NB4 (cell line): ENCODE measurements around the gene KIF18B.

Experiments used
- MYC ChIP-seq: IDR thresholded peaks from 2 replicates; pipeline ENCODE4 v1.6.1; 2011; ENCODE audit warnings: low read depth, low read length
- POLR2A ChIP-seq: IDR thresholded peaks from 2 replicates; pipeline ENCODE4 v1.6.1; 2011; ENCODE audit warnings: mild to moderate bottlenecking; ENCODE audit not compliant: insufficient read length; ENCODE audit errors: extremely low read depth
- TF ChIP-seq, protein P1 (sequence below): IDR thresholded peaks from one replicate; pipeline ENCODE4 v1.5.1; 2012; ENCODE audit warnings: low read depth, low read length
- TF ChIP-seq, protein P2 (sequence below): IDR thresholded peaks from 2 replicates; pipeline ENCODE4 v1.6.1; 2011; ENCODE audit warnings: low read depth, low read length

DNA sequence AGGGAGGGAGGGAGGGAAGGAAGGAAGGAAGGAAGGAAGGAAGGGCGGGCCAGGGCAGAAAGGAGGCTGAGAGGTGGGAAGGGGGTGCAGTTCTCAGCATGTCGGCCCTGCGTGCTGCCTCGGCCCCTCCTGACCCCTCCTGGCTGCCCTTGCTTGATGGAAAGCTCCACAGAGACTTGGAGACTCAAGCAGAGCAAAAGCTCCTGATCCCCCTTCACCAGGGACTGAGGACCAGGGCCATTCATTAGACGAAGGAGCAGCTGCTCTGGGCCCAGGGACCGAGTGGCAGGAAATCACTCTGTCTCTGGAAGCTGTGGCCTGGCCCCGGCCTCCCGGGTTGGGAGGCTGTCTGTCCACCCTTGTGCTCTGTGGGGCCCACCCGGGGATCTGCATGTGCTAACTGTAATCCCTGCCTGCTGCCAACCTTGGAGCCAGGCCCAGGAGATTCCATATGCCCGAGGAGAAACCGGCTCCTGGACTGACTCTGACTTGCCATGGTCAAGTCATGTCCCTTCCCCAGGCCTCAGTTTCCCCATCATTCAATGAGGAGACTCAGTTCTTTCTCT, 47.9 kb upstream of the KIF18B start:
- TF ChIP-seq, protein P1, sequence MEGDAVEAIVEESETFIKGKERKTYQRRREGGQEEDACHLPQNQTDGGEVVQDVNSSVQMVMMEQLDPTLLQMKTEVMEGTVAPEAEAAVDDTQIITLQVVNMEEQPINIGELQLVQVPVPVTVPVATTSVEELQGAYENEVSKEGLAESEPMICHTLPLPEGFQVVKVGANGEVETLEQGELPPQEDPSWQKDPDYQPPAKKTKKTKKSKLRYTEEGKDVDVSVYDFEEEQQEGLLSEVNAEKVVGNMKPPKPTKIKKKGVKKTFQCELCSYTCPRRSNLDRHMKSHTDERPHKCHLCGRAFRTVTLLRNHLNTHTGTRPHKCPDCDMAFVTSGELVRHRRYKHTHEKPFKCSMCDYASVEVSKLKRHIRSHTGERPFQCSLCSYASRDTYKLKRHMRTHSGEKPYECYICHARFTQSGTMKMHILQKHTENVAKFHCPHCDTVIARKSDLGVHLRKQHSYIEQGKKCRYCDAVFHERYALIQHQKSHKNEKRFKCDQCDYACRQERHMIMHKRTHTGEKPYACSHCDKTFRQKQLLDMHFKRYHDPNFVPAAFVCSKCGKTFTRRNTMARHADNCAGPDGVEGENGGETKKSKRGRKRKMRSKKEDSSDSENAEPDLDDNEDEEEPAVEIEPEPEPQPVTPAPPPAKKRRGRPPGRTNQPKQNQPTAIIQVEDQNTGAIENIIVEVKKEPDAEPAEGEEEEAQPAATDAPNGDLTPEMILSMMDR, result no peak
- no peak for TF ChIP-seq POLR2A
- TF ChIP-seq, protein P2, sequence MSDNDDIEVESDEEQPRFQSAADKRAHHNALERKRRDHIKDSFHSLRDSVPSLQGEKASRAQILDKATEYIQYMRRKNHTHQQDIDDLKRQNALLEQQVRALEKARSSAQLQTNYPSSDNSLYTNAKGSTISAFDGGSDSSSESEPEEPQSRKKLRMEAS, result no peak
- TF ChIP-seq MYC, result no peak
